DOHH2 (cell line): ENCODE results near the gene CNTN4.

Source experiments
- H3F3A ChIP-seq: fragments of 200-600 bp; sonication (generic), shearing (Covaris generic); 2 replicates; pipeline ENCODE4 v1.6.0; 2016; ENCODE audit warnings: antibody characterized with exemption, mild to moderate bottlenecking; ENCODE audit not compliant: control insufficient read depth, insufficient read depth
- H3K27ac ChIP-seq: fragments of 200-600 bp; sonication (generic); 2 replicates; pipeline ENCODE4 v1.5.1; 2014; ENCODE audit warnings: low read depth, mild to moderate bottlenecking, low read length, moderate library complexity
- H3K27me3 ChIP-seq: fragments of 200-600 bp; sonication (generic); 2 replicates; pipeline ENCODE4 v1.6.1; 2014; ENCODE audit warnings: mild to moderate bottlenecking, low read length, mixed read lengths; ENCODE audit not compliant: control insufficient read depth
- H3K36me3 ChIP-seq: fragments of 200-600 bp; sonication (generic); 2 replicates; pipeline ENCODE4 v1.6.1; 2014; ENCODE audit warnings: mild to moderate bottlenecking, low read length, moderate library complexity, mixed read lengths; ENCODE audit not compliant: control insufficient read depth
- H3K4me1 ChIP-seq: fragments of 200-600 bp; sonication (generic); 2 replicates; pipeline ENCODE4 v1.6.1; 2014; ENCODE audit warnings: mild to moderate bottlenecking, low read length, mixed read lengths; ENCODE audit not compliant: control insufficient read depth
- H3K4me2 ChIP-seq: fragments of 200-600 bp; sonication (generic); 2 replicates; pipeline ENCODE4 v1.6.0; 2014; ENCODE audit warnings: mild to moderate bottlenecking, low read length, moderate library complexity
- H3K4me3 ChIP-seq: fragments of 200-600 bp; sonication (generic); 2 replicates; pipeline ENCODE4 v1.5.1; 2014; ENCODE audit warnings: mild to moderate bottlenecking, low read length, mixed read lengths
- H3K79me2 ChIP-seq: fragments of 200-600 bp; sonication (generic); 2 replicates; pipeline ENCODE4 v1.6.1; 2014; ENCODE audit warnings: mild to moderate bottlenecking, low read length, mixed read lengths; ENCODE audit not compliant: control insufficient read depth
- H3K9me2 ChIP-seq: fragments of 200-600 bp; sonication (generic); replicated peaks from 2 replicates; pipeline ENCODE4 v1.6.1; 2014; ENCODE audit warnings: mild to moderate bottlenecking, low read length, mixed read lengths; ENCODE audit not compliant: control insufficient read depth
- H3K9me3 ChIP-seq: fragments of 200-600 bp; sonication (generic); 2 replicates; pipeline ENCODE4 v1.6.1; 2014; ENCODE audit warnings: antibody characterized with exemption, low read length, mixed read lengths; ENCODE audit not compliant: control insufficient read depth, insufficient read depth
- H4K20me1 ChIP-seq: fragments of 200-600 bp; sonication (generic); 2 replicates; pipeline ENCODE4 v1.6.0; 2014; ENCODE audit warnings: low read depth, mild to moderate bottlenecking, antibody characterized with exemption, low read length, moderate library complexity; ENCODE audit not compliant: control insufficient read depth, insufficient read depth
- CTCF ChIP-seq: fragments of 200-600 bp; sonication (generic); IDR thresholded peaks from one replicate; pipeline ENCODE4 v1.5.1; 2014; ENCODE audit warnings: antibody characterized with exemption, mild to moderate bottlenecking, low read depth, low read length; ENCODE audit not compliant: poor library complexity, severe bottlenecking
- EZH2phosphoT487 ChIP-seq: fragments of 200-600 bp; sonication (generic); IDR thresholded peaks from 2 replicates; pipeline ENCODE4 v1.6.1; 2017; ENCODE audit warnings: borderline replicate concordance, mild to moderate bottlenecking, antibody characterized with exemption, low read length, moderate library complexity, mixed read lengths

Gene CNTN4

GRCh38 chr3:2454865-2455264 is 356.2 kb downstream of the CNTN4 start:
- no peaks in the 10 kb centered on the region for H3K27me3 ChIP-seq
- H3K79me2 ChIP-seq = no peaks in the 10 kb centered on the region
- no peak overlapping the region for H3K4me3 ChIP-seq
- H3K4me2 ChIP-seq = no peak overlapping the region
- H3K27ac ChIP-seq = no peak overlapping the region
- no peak for TF ChIP-seq CTCF
- no peak for TF ChIP-seq EZH2phosphoT487
- H4K20me1 ChIP-seq = no peaks in the 10 kb centered on the region
- no peaks in the 10 kb centered on the region for H3K9me2 ChIP-seq
- H3K36me3 ChIP-seq = no peaks in the 10 kb centered on the region
- H3K4me1 ChIP-seq = no peaks in the 10 kb centered on the region
- H3K9me3 ChIP-seq = no peaks in the 10 kb centered on the region
- no peaks in the 10 kb centered on the region for H3F3A ChIP-seq

- Histone ChIP-seq H3K27me3 (no peaks in the 10 kb centered on the region), H3K36me3 (no peaks in the 10 kb centered on the region), H3K9me3 (no peaks in the 10 kb centered on the region), H3K4me2 (no peak overlapping the region), H3F3A (no peaks in the 10 kb centered on the region), H4K20me1 (no peaks in the 10 kb centered on the region), H3K27ac (no peak overlapping the region), H3K9me2 (no peaks in the 10 kb centered on the region), H3K79me2 (no peaks in the 10 kb centered on the region), H3K4me1 (no peaks in the 10 kb centered on the region), H3K4me3 (no peak overlapping the region)
- TF ChIP-seq CTCF = no peak
- TF ChIP-seq EZH2phosphoT487 = no peak
These were observed 358.1 kb downstream of the CNTN4 start for GRCh38 chr3:2456788-2457187.

GRCh38 chr3:2458816-2459215 is 360.1 kb downstream of the CNTN4 start:
- Histone ChIP-seq H3F3A (no peaks in the 10 kb centered on the region), H3K4me2 (no peak overlapping the region), H3K79me2 (no peaks in the 10 kb centered on the region), H3K4me3 (no peak overlapping the region), H3K27me3 (no peaks in the 10 kb centered on the region), H4K20me1 (no peaks in the 10 kb centered on the region), H3K9me2 (no peaks in the 10 kb centered on the region), H3K4me1 (no peaks in the 10 kb centered on the region), H3K9me3 (no peaks in the 10 kb centered on the region), H3K36me3 (no peaks in the 10 kb centered on the region), H3K27ac (no peak overlapping the region)
- TF ChIP-seq CTCF (no peak), EZH2phosphoT487 (no peak)

GRCh38 chr3:2465842-2466241 is 367.2 kb downstream of the CNTN4 start:
- Histone ChIP-seq H3K9me2 (no peaks in the 10 kb centered on the region), H3K79me2 (no peaks in the 10 kb centered on the region), H3F3A (no peaks in the 10 kb centered on the region), H3K4me1 (no peaks in the 10 kb centered on the region), H4K20me1 (no peaks in the 10 kb centered on the region), H3K9me3 (no peaks in the 10 kb centered on the region), H3K27me3 (no peaks in the 10 kb centered on the region), H3K4me2 (no peak overlapping the region), H3K36me3 (no peaks in the 10 kb centered on the region), H3K27ac (no peak overlapping the region), H3K4me3 (no peak overlapping the region)
- TF ChIP-seq EZH2phosphoT487 (no peak), CTCF (no peak)
